Activated CD4-positive, alpha-beta memory T cell treated with anti-CD3 and anti-CD28 coated beads for 36 hours (primary cell): ENCODE data around the gene LMBR1L. TPM values are rescaled to one million over a fixed set of nuclear protein-coding genes. Genes with fewer than 3 reads are reported as not detected.

Experiments used
- CTCF ChIA-PET: fragments of 350-600 bp; sonication (Branson Sonifier 250); formaldehyde crosslinking; loops from one replicate; lab custom pipeline; 2021; ENCODE audit warnings: antibody characterized with exemption, inconsistent platforms; lab: Charles Lee
- POLR2A ChIA-PET: fragments of 350-600 bp; sonication (Branson Sonifier 250); formaldehyde crosslinking; loops from one replicate; lab custom pipeline; 2021; ENCODE audit warnings: antibody characterized with exemption; lab: Charles Lee
- DNase-seq: peaks from one replicate; pipeline ENCODE4 v3.0.0-alpha.2; 2020
- H3K27ac Mint-ChIP-seq: one replicate; pipeline ENCODE4 v1.8.0; 2021; ENCODE audit warnings: mixed read lengths
- H3K27me3 Mint-ChIP-seq: one replicate; pipeline ENCODE4 v1.8.0; 2021; ENCODE audit warnings: mixed read lengths
- H3K36me3 Mint-ChIP-seq: one replicate; pipeline ENCODE4 v1.8.0; 2021; ENCODE audit warnings: mixed read lengths
- H3K4me1 Mint-ChIP-seq: one replicate; pipeline ENCODE4 v1.8.0; 2021; ENCODE audit warnings: low read depth, mixed read lengths
- H3K4me3 Mint-ChIP-seq: one replicate; pipeline ENCODE4 v1.8.0; 2021; ENCODE audit warnings: mild to moderate bottlenecking, mixed read lengths
- H3K9me3 Mint-ChIP-seq: one replicate; pipeline ENCODE4 v1.8.0; 2021; ENCODE audit warnings: mixed read lengths
- intact Hi-C: fragments of 100-400 bp; cut with micrococcal nuclease; formaldehyde crosslinking; loops from one replicate; pipeline ENCODE4 v1.15.1; 2023
- total RNA-seq, 2 experiments: library from RNA; stranded (reverse); gene quantifications; one replicate each; pipeline ENCODE4 v1.2.3, GENCODE V29; 2021

Gene LMBR1L
- total RNA-seq, 2 experiments from 2014 or later = 55.0 to 59.1 TPM

DNA sequence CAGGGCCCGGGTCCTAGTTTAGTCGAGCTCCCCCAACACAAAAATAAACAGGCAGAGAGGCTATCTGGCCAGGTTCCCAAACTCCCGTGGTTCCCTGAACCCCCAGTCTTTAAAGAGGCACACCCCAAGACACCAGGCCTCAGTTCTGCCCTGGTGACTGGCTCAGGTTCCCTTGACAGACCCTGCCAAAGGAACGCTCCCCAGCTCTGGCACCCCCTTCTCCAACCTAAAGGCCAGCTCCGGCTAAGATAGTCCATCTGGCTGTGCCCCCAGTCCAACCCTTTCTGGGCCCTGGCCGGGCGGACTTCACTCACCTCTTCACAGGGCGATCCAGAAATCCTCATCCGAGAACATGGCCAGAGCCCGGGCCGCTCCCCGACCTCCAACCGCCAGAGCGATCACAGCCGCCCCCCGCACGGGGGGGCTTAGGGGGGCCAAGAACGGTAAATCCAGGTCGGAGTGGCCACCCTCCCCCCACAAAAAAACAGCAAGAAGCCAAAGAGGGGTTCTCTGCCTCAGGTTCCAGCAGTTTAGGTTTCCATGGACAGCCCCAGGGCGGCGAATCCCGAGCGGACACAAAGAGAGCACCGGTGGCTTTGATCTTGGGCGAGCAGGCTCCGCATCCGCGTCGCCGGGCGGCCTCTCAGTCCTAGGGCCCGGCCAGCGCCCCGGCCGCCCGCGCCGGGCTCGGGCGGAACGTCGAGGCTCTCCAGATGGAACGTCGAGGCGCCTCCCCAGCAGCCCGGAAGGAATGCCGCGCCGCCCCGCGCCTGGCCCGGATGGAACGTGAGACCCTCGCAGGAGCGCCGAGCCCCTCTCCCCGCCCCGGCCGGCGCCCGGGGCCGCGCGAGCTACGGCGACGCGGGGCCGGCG is 51.1 kb downstream of the LMBR1L start:
- DNase-seq = peak; percentile 37
- POLR2A ChIA-PET = interaction anchor here (1.4 to 1.5 kb wide), 2 partner anchors 10 kb away, joined by 4 read pairs; partner anchors contain the start of gene RHEBL1
- Mint-ChIP-seq H3K9me3 (no peaks in the 10 kb centered on the region), H3K4me3 (peak overlapping the region; percentile 94), H3K36me3 (peaks cover 15% of the 10 kb centered on the region), H3K27me3 (no peaks in the 10 kb centered on the region), H3K4me1 (peaks cover 52% of the 10 kb centered on the region), H3K27ac (peak overlapping the region; percentile 85)
- intact Hi-C loops = loop anchor here (1.0 to 5.0 kb wide), 4 partner anchors 11 to 178 kb away; partner anchors contain the start of genes TUBA1A and TUBA1B
- CTCF ChIA-PET = interaction anchor here (0.8 to 3.6 kb wide), 7 partner anchors 10 to 71 kb away, joined by 3 to 17 read pairs (median 9); partner anchors contain the start of genes RHEBL1 and TUBA1B

DNA sequence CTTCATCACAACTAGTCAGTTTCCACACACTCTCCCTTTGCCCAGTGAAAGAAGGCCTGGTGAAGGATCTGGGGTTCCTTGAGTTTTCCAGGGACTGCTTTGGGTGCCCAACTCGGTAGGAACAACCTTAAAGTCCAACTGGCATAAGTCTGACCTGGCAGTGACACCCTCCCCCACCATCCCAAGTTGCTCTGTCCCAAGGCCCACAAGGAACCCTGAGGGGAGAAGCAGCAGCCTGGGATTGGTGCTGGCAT is 51.7 kb downstream of the LMBR1L start:
- Mint-ChIP-seq H3K4me1 (peaks cover 51% of the 10 kb centered on the region), H3K27ac (peak overlapping the region; percentile 85), H3K27me3 (no peaks in the 10 kb centered on the region), H3K36me3 (peaks cover 13% of the 10 kb centered on the region), H3K9me3 (no peaks in the 10 kb centered on the region), H3K4me3 (peak overlapping the region; percentile 94)
- ChIA-PET CTCF (interaction anchor here (0.8 to 3.6 kb wide), 7 partner anchors 11 to 72 kb away, joined by 3 to 17 read pairs (median 9); partner anchors contain the start of genes RHEBL1 and TUBA1B), POLR2A (interaction anchor here (0.8 to 1.5 kb wide), 2 partner anchors 11 to 41 kb away, joined by 3 to 4 read pairs; partner anchors contain the start of gene RHEBL1)
- intact Hi-C loops = loop anchor here (5.0 kb wide), 2 partner anchors 73 to 178 kb away; partner anchors contain the start of gene TUBA1B
- DNase-seq = peak; percentile 15

DNA sequence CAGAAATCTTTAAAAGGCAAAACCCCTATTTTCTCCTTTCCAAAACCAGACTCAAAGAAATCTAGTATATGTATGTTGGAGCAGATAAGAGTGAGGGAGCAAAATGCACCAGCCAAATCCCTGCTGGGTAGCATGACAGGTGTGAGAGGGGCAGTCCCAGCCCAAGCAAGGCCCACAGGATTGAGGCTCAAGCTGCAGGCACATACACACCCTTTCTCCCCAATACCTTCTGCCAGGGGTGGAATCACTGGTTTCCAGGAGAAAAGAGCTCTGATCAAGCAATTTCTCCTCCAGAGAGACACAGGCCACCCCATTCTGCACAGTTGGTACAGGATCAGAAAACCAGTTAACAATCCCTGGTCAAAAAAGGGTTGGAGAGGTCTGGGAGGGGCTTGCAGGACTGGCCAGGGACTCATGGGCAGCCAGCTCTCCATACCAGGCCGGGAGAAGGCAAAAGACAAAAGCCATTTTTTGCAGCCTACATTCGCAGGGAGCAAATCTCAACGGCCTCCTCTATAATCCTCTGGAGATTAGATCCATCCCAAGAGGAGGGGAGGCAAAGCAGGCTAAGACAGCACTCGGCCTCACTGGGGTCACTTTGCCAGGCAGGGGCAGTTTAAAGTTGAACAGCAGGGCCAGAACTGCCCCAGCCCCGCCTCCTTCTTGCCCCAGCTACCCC is 52.1 kb downstream of the LMBR1L start:
- no peak for DNase-seq
- intact Hi-C loops = loop anchor here (5.0 kb wide), 2 partner anchors 74 to 179 kb away; partner anchors contain the start of gene TUBA1B
- no peaks in the 10 kb centered on the region for H3K9me3 Mint-ChIP-seq
- CTCF ChIA-PET = interaction anchor here (0.8 to 3.6 kb wide), 7 partner anchors 11 to 61 kb away, joined by 3 to 17 read pairs (median 9); partner anchors contain the start of gene RHEBL1
- peaks cover 14% of the 10 kb centered on the region for H3K36me3 Mint-ChIP-seq
- POLR2A ChIA-PET = interaction anchor here (0.8 to 1.5 kb wide), 3 partner anchors 11 to 41 kb away, joined by 3 to 5 read pairs (median 4); partner anchors contain the start of gene RHEBL1
- H3K27ac Mint-ChIP-seq = peak overlapping the region; percentile 85
- peaks cover 46% of the 10 kb centered on the region for H3K4me1 Mint-ChIP-seq
- peak overlapping the region; percentile 94 for H3K4me3 Mint-ChIP-seq
- no peaks in the 10 kb centered on the region for H3K27me3 Mint-ChIP-seq

DNA sequence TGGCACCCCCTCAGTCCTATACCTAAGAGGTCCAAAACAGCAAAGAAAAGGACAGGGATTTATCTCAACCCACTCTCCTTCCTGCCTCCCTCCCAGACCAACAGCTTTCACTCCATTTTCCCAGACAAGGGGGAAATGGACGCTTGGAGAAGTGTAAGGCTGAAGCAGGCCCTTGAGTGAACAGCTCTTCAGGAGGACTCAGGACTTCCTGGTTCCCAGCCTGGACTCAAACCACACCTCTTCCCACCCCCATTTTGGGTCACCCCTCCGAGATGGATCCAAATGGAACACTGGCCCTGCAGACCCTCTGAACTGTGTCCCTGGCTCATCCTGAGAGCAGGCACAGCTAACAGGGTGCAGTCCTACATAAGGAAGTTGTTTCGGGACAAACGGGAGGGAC is 52.8 kb downstream of the LMBR1L start:
- POLR2A ChIA-PET = interaction anchor here (1.1 to 1.5 kb wide), 3 partner anchors 12 to 72 kb away, joined by 3 to 5 read pairs (median 3); partner anchors contain the start of genes PRKAG1 and RHEBL1
- H3K36me3 Mint-ChIP-seq = peaks cover 20% of the 10 kb centered on the region
- H3K27ac Mint-ChIP-seq = peak overlapping the region; percentile 85
- DNase-seq = no peak
- CTCF ChIA-PET = interaction anchor here (0.9 to 3.6 kb wide), 6 partner anchors 14 to 61 kb away, joined by 3 to 17 read pairs (median 6); no protein-coding TSS in a partner anchor
- no peaks in the 10 kb centered on the region for H3K27me3 Mint-ChIP-seq
- no peaks in the 10 kb centered on the region for H3K9me3 Mint-ChIP-seq
- H3K4me1 Mint-ChIP-seq = peaks cover 46% of the 10 kb centered on the region
- peak overlapping the region; percentile 94 for H3K4me3 Mint-ChIP-seq
- intact Hi-C loops = loop anchor here (2.0 to 5.0 kb wide), 3 partner anchors 39 to 179 kb away; partner anchors contain the start of genes PRKAG1 and TUBA1B

DNA sequence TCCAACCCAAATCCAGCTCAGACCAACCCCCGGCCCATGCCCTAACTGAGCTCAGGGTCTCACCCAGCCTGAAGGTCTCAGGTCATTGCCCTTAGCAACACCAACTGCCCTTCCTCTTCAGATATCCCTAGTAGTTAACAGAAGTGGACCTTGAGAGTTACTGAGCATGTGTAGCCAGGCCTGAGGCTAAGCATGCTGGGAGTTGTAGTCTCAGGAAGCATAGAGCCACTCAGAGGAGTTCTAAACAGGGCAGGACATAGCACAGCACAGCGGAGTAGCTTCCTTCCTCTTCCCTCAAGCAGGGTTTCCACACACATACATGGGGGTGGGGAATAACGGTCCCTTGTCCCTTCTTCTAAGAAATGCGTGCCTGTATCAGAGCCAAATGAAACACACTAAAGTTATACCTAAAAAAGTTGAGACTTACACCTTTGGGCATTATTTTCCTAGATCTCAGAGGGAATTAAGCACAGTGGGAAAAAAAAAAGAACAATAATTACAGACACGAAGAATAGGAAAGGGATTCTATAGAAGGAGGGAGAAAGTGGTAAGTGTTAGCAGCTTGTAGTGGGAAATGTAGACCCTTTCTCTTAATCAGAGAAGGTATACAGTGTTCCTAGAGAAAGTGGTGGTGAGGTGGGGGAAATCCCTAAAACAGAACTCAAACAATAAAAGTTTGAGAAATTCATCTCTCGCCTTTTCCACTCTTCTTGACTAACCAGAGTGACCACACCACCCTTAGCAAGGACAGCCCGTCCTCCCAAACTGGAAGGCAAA is 54.5 kb downstream of the LMBR1L start:
- Mint-ChIP-seq H3K4me3 (peak overlapping the region; percentile 94), H3K27ac (peak overlapping the region; percentile 85), H3K9me3 (no peaks in the 10 kb centered on the region), H3K27me3 (no peaks in the 10 kb centered on the region), H3K36me3 (peaks cover 34% of the 10 kb centered on the region), H3K4me1 (peaks cover 43% of the 10 kb centered on the region)
- intact Hi-C loops = loop anchor here (2.0 to 5.0 kb wide), 3 partner anchors 37 to 181 kb away; partner anchors contain the start of genes PRKAG1 and TUBA1B
- ChIA-PET POLR2A (interaction anchor here (0.8 to 1.3 kb wide), 3 partner anchors 23 to 76 kb away, joined by 3 to 5 read pairs (median 4); partner anchors contain the start of genes PRKAG1 and TUBA1B), CTCF (interaction anchor here (0.7 to 3.1 kb wide), 9 partner anchors 8 to 179 kb away, joined by 3 to 30 read pairs (median 7); partner anchors contain the start of gene RHEBL1)
- DNase-seq = peak; percentile 67

DNA sequence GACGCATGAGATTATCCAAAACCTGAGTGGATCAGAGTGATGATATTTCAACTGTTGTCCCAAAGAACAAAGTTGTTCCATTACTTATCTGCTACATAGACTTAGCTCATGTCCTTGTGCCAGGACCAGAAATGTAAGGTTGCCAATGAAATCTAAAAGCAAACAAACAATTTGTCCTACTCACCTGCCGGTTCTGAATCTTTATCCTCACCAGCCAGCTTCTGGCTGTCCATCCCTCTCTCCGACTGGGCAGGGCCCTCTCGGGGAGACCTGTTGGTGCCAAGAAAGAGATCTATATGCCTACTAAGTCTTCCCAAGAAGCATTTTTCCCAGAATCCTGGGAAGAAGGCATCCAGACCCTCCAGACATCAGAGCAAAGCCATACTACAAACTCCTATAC is 55.6 kb downstream of the LMBR1L start:
- no peak overlapping the region for H3K27ac Mint-ChIP-seq
- intact Hi-C loops = loop anchor here (5.0 kb wide), 2 partner anchors 77 to 182 kb away; partner anchors contain the start of gene TUBA1B
- ChIA-PET POLR2A (no interaction called here), CTCF (interaction anchor here (0.7 to 3.1 kb wide), 7 partner anchors 9 to 58 kb away, joined by 3 to 30 read pairs (median 9); no protein-coding TSS in a partner anchor)
- DNase-seq = no peak
- peaks cover 38% of the 10 kb centered on the region for H3K36me3 Mint-ChIP-seq
- H3K4me3 Mint-ChIP-seq = no peak overlapping the region
- no peaks in the 10 kb centered on the region for H3K27me3 Mint-ChIP-seq
- H3K9me3 Mint-ChIP-seq = no peaks in the 10 kb centered on the region
- H3K4me1 Mint-ChIP-seq = peaks cover 40% of the 10 kb centered on the region

DNA sequence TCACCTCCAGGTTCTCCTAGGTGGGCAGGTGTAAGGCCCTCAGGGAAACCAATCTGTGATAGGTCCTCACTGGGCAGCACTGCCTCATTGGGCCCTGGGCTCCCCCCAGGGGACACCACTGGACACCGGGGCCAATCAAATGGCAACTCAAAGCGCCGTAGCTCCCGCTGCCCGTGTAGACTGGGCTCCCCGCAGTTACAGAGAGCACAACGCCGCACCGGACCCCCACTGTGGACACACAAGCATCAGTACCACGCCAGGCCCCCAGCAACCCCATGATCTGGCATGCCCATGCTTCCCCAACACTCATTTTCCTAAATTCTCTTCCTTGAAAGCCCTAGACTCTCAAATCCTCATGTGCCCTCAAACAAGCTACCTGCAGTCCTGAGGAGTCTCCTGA is 56.1 kb downstream of the LMBR1L start:
- H3K4me1 Mint-ChIP-seq = peaks cover 40% of the 10 kb centered on the region
- intact Hi-C loops = no loop called here
- no peak overlapping the region for H3K27ac Mint-ChIP-seq
- ChIA-PET CTCF (interaction anchor here (2.0 to 3.1 kb wide), 5 partner anchors 9 to 58 kb away, joined by 6 to 30 read pairs (median 11); no protein-coding TSS in a partner anchor), POLR2A (no interaction called here)
- no peak for DNase-seq
- no peaks in the 10 kb centered on the region for H3K27me3 Mint-ChIP-seq
- no peaks in the 10 kb centered on the region for H3K9me3 Mint-ChIP-seq
- H3K4me3 Mint-ChIP-seq = no peak overlapping the region
- H3K36me3 Mint-ChIP-seq = peaks cover 37% of the 10 kb centered on the region

DNA sequence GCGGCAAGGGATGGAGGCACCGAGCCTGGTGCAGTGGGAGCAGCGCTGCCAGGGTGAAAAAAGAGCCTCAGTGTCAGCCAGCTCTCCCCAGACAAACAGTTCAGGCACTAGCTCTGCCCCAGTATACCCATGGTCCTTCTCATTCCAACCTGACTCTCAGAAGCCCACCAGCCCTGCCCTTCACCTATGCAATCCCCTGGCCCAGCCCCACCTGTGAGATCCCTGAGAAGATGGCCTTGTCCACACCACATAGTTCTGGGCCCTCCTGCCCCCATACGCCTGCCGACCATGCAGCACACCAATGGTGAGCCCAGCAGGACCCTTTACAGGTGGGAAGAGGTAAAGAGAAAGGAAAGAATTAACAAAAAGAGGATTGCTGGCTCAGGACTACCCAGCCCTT is 56.6 kb downstream of the LMBR1L start:
- Mint-ChIP-seq H3K36me3 (peaks cover 36% of the 10 kb centered on the region), H3K4me3 (no peak overlapping the region), H3K27ac (no peak overlapping the region), H3K9me3 (no peaks in the 10 kb centered on the region), H3K4me1 (peaks cover 40% of the 10 kb centered on the region), H3K27me3 (no peaks in the 10 kb centered on the region)
- intact Hi-C loops = no loop called here
- ChIA-PET POLR2A (no interaction called here), CTCF (interaction anchor here (0.8 to 2.5 kb wide), 4 partner anchors 10 to 34 kb away, joined by 3 to 11 read pairs (median 7); no protein-coding TSS in a partner anchor)
- DNase-seq = no peak

DNA sequence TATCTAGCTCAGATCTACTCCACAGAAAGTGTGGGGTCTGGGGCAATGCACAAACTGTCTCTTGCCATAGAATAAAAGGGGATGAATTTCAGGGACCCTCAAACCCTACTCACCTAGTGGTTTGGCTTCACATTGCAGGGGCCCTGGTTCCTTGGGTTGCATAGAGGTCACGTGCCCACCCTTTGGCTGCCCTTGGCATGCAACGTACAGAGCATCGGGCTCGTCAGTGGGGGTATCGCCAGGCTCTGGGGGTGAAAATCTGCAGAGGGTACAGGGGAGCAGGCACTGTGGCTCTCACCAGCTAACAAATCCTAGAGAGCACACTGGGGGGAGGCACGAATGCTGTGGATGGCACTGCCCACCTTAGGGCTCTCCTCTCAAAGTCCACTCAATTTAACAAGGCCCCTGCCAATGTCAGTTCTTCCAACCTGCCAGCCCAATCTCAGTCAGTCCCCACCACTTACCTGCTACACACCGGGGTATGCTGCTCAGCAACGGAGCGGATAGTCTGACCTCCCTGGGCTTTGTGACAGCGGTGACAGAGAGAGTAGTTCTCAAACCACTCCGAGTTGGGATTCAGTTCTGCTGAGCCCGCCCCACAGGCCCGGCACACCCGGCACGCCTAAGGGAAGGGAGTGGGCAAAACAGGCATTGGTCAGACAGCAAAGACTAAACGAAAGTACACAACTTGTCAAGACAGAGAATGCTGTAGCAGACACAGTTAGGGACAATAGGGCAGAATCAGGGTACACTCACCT is 58.0 kb downstream of the LMBR1L start:
- Mint-ChIP-seq H3K4me1 (peaks cover 31% of the 10 kb centered on the region), H3K27me3 (no peaks in the 10 kb centered on the region), H3K4me3 (no peak overlapping the region), H3K27ac (no peak overlapping the region), H3K9me3 (no peaks in the 10 kb centered on the region), H3K36me3 (peaks cover 50% of the 10 kb centered on the region)
- CTCF ChIA-PET = interaction anchor here (1.2 kb wide), 1 partner anchor 9 kb away, joined by 5 read pairs; no protein-coding TSS in a partner anchor
- POLR2A ChIA-PET = no interaction called here
- intact Hi-C loops = no loop called here
- no peak for DNase-seq

DNA sequence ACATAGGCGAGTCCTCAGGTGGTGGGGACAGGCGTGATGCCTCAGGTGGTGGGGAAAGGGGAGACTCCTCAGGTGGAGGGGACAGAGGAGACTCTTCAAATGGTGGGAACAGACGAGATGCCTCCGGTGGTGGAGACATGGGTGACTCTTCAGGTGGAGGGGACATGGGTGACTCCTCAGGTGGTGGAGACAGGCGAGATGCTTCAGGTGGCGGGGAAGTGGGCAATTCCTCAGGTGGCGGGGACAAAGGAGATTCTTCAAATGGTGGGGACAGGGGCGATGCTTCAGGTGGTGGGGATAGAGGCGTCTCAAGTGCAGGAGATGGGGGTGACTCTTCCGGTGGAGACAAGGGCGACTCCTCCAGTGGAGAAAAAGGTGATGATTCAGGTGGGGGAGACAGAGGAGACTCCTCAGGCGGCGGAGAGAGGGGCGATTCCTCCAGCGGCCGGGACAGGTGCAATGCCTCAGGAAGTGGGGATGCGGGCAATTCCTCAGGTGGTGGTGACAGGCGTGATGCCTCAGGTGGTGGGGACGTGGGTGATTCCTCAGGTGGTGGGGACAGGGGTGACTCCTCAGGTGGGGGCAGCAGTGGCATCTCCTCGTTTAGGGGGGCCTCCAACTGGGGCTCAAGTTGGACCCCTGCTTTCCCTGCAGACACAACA is 58.7 kb downstream of the LMBR1L start:
- no peak overlapping the region for H3K4me3 Mint-ChIP-seq
- H3K9me3 Mint-ChIP-seq = no peaks in the 10 kb centered on the region
- H3K27me3 Mint-ChIP-seq = no peaks in the 10 kb centered on the region
- intact Hi-C loops = no loop called here
- H3K4me1 Mint-ChIP-seq = peaks cover 24% of the 10 kb centered on the region
- no peak overlapping the region for H3K27ac Mint-ChIP-seq
- ChIA-PET POLR2A (no interaction called here), CTCF (no interaction called here)
- H3K36me3 Mint-ChIP-seq = peaks cover 55% of the 10 kb centered on the region
- no peak for DNase-seq
